Measurements from ENCODE around the gene CACNA1G. TPM values are rescaled to one million over a fixed set of nuclear protein-coding genes. Genes with fewer than 3 reads are reported as not detected.

CACNA1G gene
- total and polyA plus RNA-seq, 2 donors (not counting 3 experiments of a cell fraction or from before 2014, with no cell fraction given) = not detected

GRCh38 chr17:50642722-50643656 is 82.5 kb downstream of the CACNA1G start:
- FAIRE-seq (peak; percentile 26), DNase-seq (ENCODE audit: low read depth, low spot score) (no peak)
- no peaks in the 10 kb centered on the region for H3K9me3 ChIP-seq (replicated peaks; ENCODE audit: control insufficient read depth, insufficient read depth, low read length)
- ChIA-PET CTCF (no interaction called here), POLR2A (no interaction called here)
- no peak overlapping the region for H3K4me3 ChIP-seq (replicated peaks in 1 of 3; ENCODE audit: insufficient read depth in 1 of 3, low read depth in 1 of 3, low read length in 3 of 3)
- no peaks in the 10 kb centered on the region for H3K79me2 ChIP-seq (ENCODE audit: control insufficient read depth, insufficient read depth, low read length)
- no peaks in the 10 kb centered on the region for H3K9me1 ChIP-seq (replicated peaks; ENCODE audit: control insufficient read depth, extremely low read depth, insufficient read depth, low read length)
- no peak overlapping the region for H3K9ac ChIP-seq (replicated peaks; ENCODE audit: extremely low read depth, insufficient read depth, low read length)
- H2AFZ ChIP-seq (ENCODE audit: low read depth, low read length) = no peak overlapping the region
- peaks cover 35% of the 10 kb centered on the region for H3K4me1 ChIP-seq (ENCODE audit: control insufficient read depth, extremely low read depth, insufficient read depth, low read length)
- intact Hi-C loops (cut with micrococcal nuclease) (no loop called here), dilution Hi-C loops (cut with MboI; ENCODE audit: extremely low pct_ligation_motif_present, low sequenced_read_pairs) (no loop called here)
- TF ChIP-seq MAX (IDR thresholded peaks at IDR 0.05; ENCODE audit: insufficient read depth, insufficient read length) = no peak
- TF ChIP-seq POLR2AphosphoS5 (IDR thresholded peaks at IDR 0.05; ENCODE audit: insufficient read depth, low read depth, low read length) = no peak
- no peaks in the 10 kb centered on the region for H3K36me3 ChIP-seq (ENCODE audit: control insufficient read depth in 2 of 2, extremely low read depth in 1 of 2, insufficient read depth in 2 of 2, low read length in 2 of 2)
- H3K27me3 ChIP-seq (ENCODE audit: control insufficient read depth in 2 of 2, insufficient read depth in 2 of 2, low read length in 2 of 2) = no peaks in the 10 kb centered on the region
- no TSS peak for BruUV-seq (replicated peaks)
- H3K4me2 ChIP-seq (ENCODE audit: insufficient read depth, low read length) = no peak overlapping the region
- H4K20me1 ChIP-seq (replicated peaks; ENCODE audit: control insufficient read depth, extremely low read depth, insufficient read depth, low read length) = no peaks in the 10 kb centered on the region
- H3K27ac ChIP-seq (ENCODE audit: insufficient read depth, low read depth, low read length) = no peak overlapping the region

DNA sequence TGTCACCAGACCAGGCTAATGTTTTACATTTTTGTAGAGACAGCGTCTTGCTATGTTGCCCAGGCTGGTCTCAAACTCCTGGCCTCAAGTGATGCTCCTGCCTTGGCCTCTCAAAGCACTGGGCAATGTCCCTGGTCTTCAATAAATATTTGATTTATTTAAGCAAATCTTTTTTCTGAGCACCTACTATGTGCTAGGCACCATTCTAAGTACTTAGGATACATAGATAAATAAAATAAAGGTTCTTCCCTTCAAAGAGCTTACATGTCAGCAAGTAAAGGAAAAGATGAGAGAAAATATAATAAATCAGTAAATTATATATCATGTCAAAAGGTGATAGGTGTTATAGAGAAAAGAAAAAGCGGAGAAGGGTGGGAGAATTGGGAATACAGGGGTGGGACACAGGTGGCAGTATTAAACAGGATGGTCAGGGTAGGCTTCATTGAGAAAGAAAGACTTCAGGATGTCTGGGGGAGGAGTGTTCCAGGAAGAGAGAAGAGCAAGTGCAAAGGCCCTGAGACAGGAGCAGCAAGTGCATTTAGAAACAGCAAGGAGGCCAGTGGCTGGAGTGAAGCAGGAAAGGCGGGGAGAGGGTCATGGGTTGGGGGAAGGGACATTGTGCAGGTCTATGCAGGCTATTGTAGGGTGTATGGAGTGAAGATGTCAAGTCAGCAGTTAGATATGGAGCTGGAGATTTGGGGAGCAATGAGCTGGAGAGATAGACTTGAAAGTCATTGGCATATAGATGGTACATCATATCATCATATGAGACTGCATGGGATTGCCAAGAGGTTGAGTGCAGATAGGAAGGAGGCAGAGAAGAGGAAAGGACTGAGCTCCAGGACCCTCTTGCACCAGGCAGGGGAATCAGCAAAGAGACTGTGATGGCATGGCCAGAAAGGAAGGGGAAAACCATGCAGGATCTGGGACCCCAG is 85.5 kb downstream of the CACNA1G start:
- no peak overlapping the region for H2AFZ ChIP-seq (ENCODE audit: low read depth, low read length)
- no peak overlapping the region for H3K4me3 ChIP-seq (replicated peaks in 1 of 3; ENCODE audit: insufficient read depth in 1 of 3, low read depth in 1 of 3, low read length in 3 of 3)
- H3K36me3 ChIP-seq (ENCODE audit: control insufficient read depth in 2 of 2, extremely low read depth in 1 of 2, insufficient read depth in 2 of 2, low read length in 2 of 2) = no peaks in the 10 kb centered on the region
- no peaks in the 10 kb centered on the region for H3K9me1 ChIP-seq (replicated peaks; ENCODE audit: control insufficient read depth, extremely low read depth, insufficient read depth, low read length)
- no peaks in the 10 kb centered on the region for H4K20me1 ChIP-seq (replicated peaks; ENCODE audit: control insufficient read depth, extremely low read depth, insufficient read depth, low read length)
- no peak overlapping the region for H3K9ac ChIP-seq (replicated peaks; ENCODE audit: extremely low read depth, insufficient read depth, low read length)
- no TSS peak for BruUV-seq (replicated peaks)
- H3K27me3 ChIP-seq (ENCODE audit: control insufficient read depth in 2 of 2, insufficient read depth in 2 of 2, low read length in 2 of 2) = no peaks in the 10 kb centered on the region
- dilution Hi-C loops (cut with MboI; ENCODE audit: extremely low pct_ligation_motif_present, low sequenced_read_pairs) (no loop called here), intact Hi-C loops (cut with micrococcal nuclease) (no loop called here)
- CTCF ChIA-PET = interaction anchor here (1.0 to 2.0 kb wide), 3 partner anchors 15 to 49 kb away, joined by 3 to 5 read pairs (median 3); no protein-coding TSS in a partner anchor
- DNase-seq (ENCODE audit: low read depth, low spot score) = no peak
- H3K9me3 ChIP-seq (replicated peaks; ENCODE audit: control insufficient read depth, insufficient read depth, low read length) = no peaks in the 10 kb centered on the region
- TF ChIP-seq POLR2AphosphoS5 (IDR thresholded peaks at IDR 0.05; ENCODE audit: insufficient read depth, low read depth, low read length) (no peak), MAX (IDR thresholded peaks at IDR 0.05; ENCODE audit: insufficient read depth, insufficient read length) (no peak), EZH2 (IDR thresholded peaks at IDR 0.05; ENCODE audit: borderline replicate concordance, low read depth, low read length, severe bottlenecking) (no peak), GATA2 (IDR thresholded peaks at IDR 0.05; ENCODE audit: insufficient read depth, insufficient read length, low read depth, low read length) (no peak), JUN (IDR thresholded peaks at IDR 0.05; ENCODE audit: borderline replicate concordance, insufficient read depth, insufficient read length, low read depth) (no peak), POLR2A (IDR thresholded peaks at IDR 0.05; ENCODE audit: low read depth, low read length) (no peak), CTCF (IDR thresholded peaks at IDR 0.05; ENCODE audit: extremely low read depth in 1 of 2, insufficient read depth in 1 of 2, low read depth in 1 of 2, low read length in 2 of 2) (no peak), FOS (IDR thresholded peaks at IDR 0.05; ENCODE audit: borderline replicate concordance, insufficient read depth, low read length) (no peak), MYC (IDR thresholded peaks at IDR 0.05; ENCODE audit: low read depth, low read length) (no peak)
- no peaks in the 10 kb centered on the region for H3K79me2 ChIP-seq (ENCODE audit: control insufficient read depth, insufficient read depth, low read length)
- no peak overlapping the region for H3K4me2 ChIP-seq (ENCODE audit: insufficient read depth, low read length)
- H3K27ac ChIP-seq (ENCODE audit: insufficient read depth, low read depth, low read length) = no peak overlapping the region
- peaks cover 6% of the 10 kb centered on the region for H3K4me1 ChIP-seq (ENCODE audit: control insufficient read depth, extremely low read depth, insufficient read depth, low read length)
- POLR2A ChIA-PET = interaction anchor here (0.7 to 1.3 kb wide), 2 partner anchors 15 to 26 kb away, joined by 4 to 7 read pairs; no protein-coding TSS in a partner anchor
- FAIRE-seq = no peak

Measured in endothelial cell of umbilical vein (primary cell).